Gastrocnemius medialis (tissue), 4 donors: ENCODE data around the gene PABPC1L. TPM values are rescaled to one million over a fixed set of nuclear protein-coding genes. Genes with fewer than 3 reads are reported as not detected.

ENCODE experiments used
- ATAC-seq, 2 donors: fragments of 150-250 bp; one replicate each; pipeline ENCODE4 v1.9.1; 2016
- DNase-seq, 2 donors: peaks; one replicate each; pipeline ENCODE4 v3.0.0-alpha.2; 2019
- H3K27ac ChIP-seq, 4 donors: fragments of 200-600 bp; sonication (generic); 1 replicate in 1 of 4; 2 replicates in 3 of 4; pipeline ENCODE4 v1.5.1; 2016 to 2018; ENCODE audit warnings: mild to moderate bottlenecking in 2 of 4, moderate library complexity in 1 of 4
- H3K27me3 ChIP-seq, 3 donors: fragments of 200-600 bp; sonication (generic) in 2 of 3; 1 replicate in 1 of 3; 2 replicates in 2 of 3; pipeline versions ENCODE4 v1.5.1 to v1.6.0; 2016 to 2019; ENCODE audit warnings: mild to moderate bottlenecking in 1 of 3, moderate library complexity in 1 of 3
- H3K36me3 ChIP-seq, 2 donors: fragments of 200-600 bp; sonication (generic) in 1 of 2; one replicate each; pipeline ENCODE4 v1.5.1; 2017 to 2018
- H3K4me1 ChIP-seq, 2 donors: fragments of 200-600 bp; sonication (generic) in 1 of 2; one replicate each; pipeline ENCODE4 v1.5.1; 2016 to 2017; ENCODE audit warnings: mild to moderate bottlenecking in 2 of 2
- H3K4me3 ChIP-seq, 4 donors: fragments of 200-600 bp; sonication (generic) in 3 of 4; 1 replicate in 1 of 4; 2 replicates in 3 of 4; pipeline ENCODE4 v1.5.1; 2016 to 2019; ENCODE audit warnings: mild to moderate bottlenecking in 2 of 4
- H3K9me3 ChIP-seq, 3 donors: fragments of 200-600 bp; sonication (generic) in 2 of 3; 1 replicate in 1 of 3; 2 replicates in 2 of 3; pipeline ENCODE4 v1.5.1; 2016 to 2019
- CTCF ChIP-seq, 5 experiments: fragments of 450-650 bp in 3 of 5; fragments of 200-600 bp in 2 of 5; sonication (generic) in 2 of 5; IDR thresholded peaks in 4 of 5; conservative IDR thresholded peaks in 1 of 5; 1 replicate in 4 of 5; 2 replicates in 1 of 5; pipeline ENCODE4 v1.5.1; 2016 to 2019; ENCODE audit warnings: antibody characterized with exemption in 5 of 5, mild to moderate bottlenecking in 3 of 5, moderate library complexity in 3 of 5
- POLR2A ChIP-seq, 2 donors: fragments of 450-650 bp; IDR thresholded peaks; one replicate each; pipeline ENCODE4 v1.6.1; 2017; ENCODE audit warnings: antibody characterized with exemption in 2 of 2, mild to moderate bottlenecking in 2 of 2, moderate library complexity in 2 of 2
- in situ Hi-C, 4 donors: fragments of 200-750 bp; cut with MboI; loops; one replicate each; pipeline versions ENCODE4 v1.15.0 to v1.8.0; 2017; ENCODE audit warnings: low sequenced_read_pairs in 4 of 4
- intact Hi-C: fragments of 100-400 bp; cut with DNase I; formaldehyde crosslinking; loops from one replicate; pipeline ENCODE4 v1.15.1; 2023; ENCODE audit warnings: low total_unique reads
- total RNA-seq, 4 donors: library from RNA; depleted of rRNA; stranded (reverse); fragments of >200 nt; gene quantifications; one replicate each; pipeline versions ENCODE4 v1.1.0 to v1.2.3, GENCODE V29; 2016

PABPC1L gene
- total RNA-seq, 4 donors from 2014 or later: 0.22 to 3.8 (median 0.54) TPM

GRCh38 chr20:44908987-44909871 is 631 bp upstream of the PABPC1L start:
- ATAC-seq (peak in 1 of 2 donors; percentile 11), DNase-seq (no peak)
- in situ Hi-C loops: no loop called here
- Histone ChIP-seq H3K27me3 (peaks cover 0 to 10% (median 9%) of the 10 kb centered on the region in 3 donors), H3K4me3 (peak overlapping the region; percentile 49 to 67 (median 57)), H3K27ac (no peak overlapping the region), H3K9me3 (no peaks in the 10 kb centered on the region), H3K4me1 (peaks cover 0 to 6% of the 10 kb centered on the region in 2 donors), H3K36me3 (peaks cover 2 to 40% of the 10 kb centered on the region in 2 donors)
- intact Hi-C loops: no loop called here
- TF ChIP-seq CTCF (IDR thresholded peaks at IDR 0.05 in 4 of 5, conservative IDR thresholded peaks at IDR 0.05 in 1 of 5): no peak
- TF ChIP-seq POLR2A (IDR thresholded peaks at IDR 0.05): no peak

GRCh38 chr20:44910690-44911262 is 916 bp downstream of the PABPC1L start:
- DNase-seq (no peak), ATAC-seq (no peak)
- Histone ChIP-seq H3K9me3 (no peaks in the 10 kb centered on the region), H3K4me3 (peak overlapping the region in 2 of 4 donors; percentile 49 to 61), H3K27me3 (peaks cover 0 to 10% (median 9%) of the 10 kb centered on the region in 3 donors), H3K4me1 (peaks cover 0 to 6% of the 10 kb centered on the region in 2 donors), H3K36me3 (peaks cover 0 to 25% of the 10 kb centered on the region in 2 donors), H3K27ac (no peak overlapping the region)
- intact Hi-C loops (no loop called here), in situ Hi-C loops (no loop called here)
- no peak for TF ChIP-seq POLR2A (IDR thresholded peaks at IDR 0.05)
- TF ChIP-seq CTCF (IDR thresholded peaks at IDR 0.05 in 4 of 5, conservative IDR thresholded peaks at IDR 0.05 in 1 of 5): no peak

GRCh38 chr20:44911264-44911921 is 1.5 kb downstream of the PABPC1L start:
- Histone ChIP-seq H3K27me3 (peaks cover 0 to 10% (median 9%) of the 10 kb centered on the region in 3 donors), H3K36me3 (peaks cover 0 to 18% of the 10 kb centered on the region in 2 donors), H3K27ac (no peak overlapping the region), H3K9me3 (no peaks in the 10 kb centered on the region), H3K4me1 (peaks cover 0 to 6% of the 10 kb centered on the region in 2 donors), H3K4me3 (no peak overlapping the region)
- DNase-seq: no peak
- ATAC-seq: no peak
- in situ Hi-C loops (no loop called here), intact Hi-C loops (no loop called here)
- TF ChIP-seq CTCF (IDR thresholded peaks at IDR 0.05 in 4 of 5, conservative IDR thresholded peaks at IDR 0.05 in 1 of 5): no peak
- no peak for TF ChIP-seq POLR2A (IDR thresholded peaks at IDR 0.05)

- DNase-seq (no peak), ATAC-seq (no peak)
- H3K4me1 ChIP-seq: peaks cover 0 to 6% of the 10 kb centered on the region in 2 donors
- H3K4me3 ChIP-seq: no peak overlapping the region
- peaks cover 0 to 10% of the 10 kb centered on the region in 2 donors for H3K36me3 ChIP-seq
- no peak overlapping the region for H3K27ac ChIP-seq
- H3K27me3 ChIP-seq: peaks cover 0 to 10% (median 9%) of the 10 kb centered on the region in 3 donors
- no peak for TF ChIP-seq POLR2A (IDR thresholded peaks at IDR 0.05)
- no peak for TF ChIP-seq CTCF (IDR thresholded peaks at IDR 0.05 in 4 of 5, conservative IDR thresholded peaks at IDR 0.05 in 1 of 5)
- in situ Hi-C loops: no loop called here
- H3K9me3 ChIP-seq: no peaks in the 10 kb centered on the region
- intact Hi-C loops: no loop called here
These were observed 2.3 kb downstream of the PABPC1L start for GRCh38 chr20:44912189-44912588.
